Germinal center (tissue), 1 donor: ENCODE data around the gene ZFX.

Source experiments
- DNase-seq: peaks from one replicate; pipeline ENCODE4 v3.0.0; 2012; ENCODE audit warnings: mixed read lengths, low spot score

The ZFX gene

DNA sequence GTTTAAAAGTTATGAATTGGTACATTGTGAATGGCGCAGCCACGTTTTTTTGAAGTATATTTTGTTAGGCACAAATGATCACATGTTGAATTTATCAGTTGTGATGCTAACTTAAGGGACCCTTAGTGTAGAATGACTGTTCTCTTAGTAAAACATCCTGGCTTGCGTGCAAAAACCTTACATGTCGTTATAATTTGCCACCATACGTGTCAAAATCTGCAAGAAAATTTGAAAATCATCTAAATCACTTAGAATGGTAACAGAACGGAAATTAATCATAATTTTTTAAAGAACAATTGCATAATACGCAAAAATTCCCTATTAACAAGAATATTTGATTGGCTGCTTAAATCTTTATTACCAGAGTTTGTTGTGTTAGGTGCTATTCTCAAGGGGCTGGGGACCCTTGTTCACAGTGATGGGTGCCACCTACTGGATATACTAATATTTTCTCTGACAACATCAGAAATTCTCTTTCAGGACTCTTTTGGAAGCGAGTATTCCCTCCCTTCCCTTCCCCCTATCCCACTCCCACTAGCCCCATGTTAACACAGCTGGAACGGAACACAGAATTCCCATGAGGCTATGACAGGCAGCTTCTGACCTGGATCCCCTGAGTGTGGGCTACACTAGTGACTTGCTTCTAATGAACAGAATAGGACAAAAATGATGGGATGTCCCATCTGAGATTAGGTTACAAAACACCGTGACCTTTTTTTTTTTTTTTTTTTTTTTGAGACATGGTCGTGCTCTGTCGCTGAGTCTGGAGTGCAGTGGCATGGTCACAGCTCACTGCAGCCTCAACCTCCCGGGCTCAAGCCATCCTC, 92.5 kb downstream of the ZFX start:
- DNase-seq, result peak; percentile 34

DNA sequence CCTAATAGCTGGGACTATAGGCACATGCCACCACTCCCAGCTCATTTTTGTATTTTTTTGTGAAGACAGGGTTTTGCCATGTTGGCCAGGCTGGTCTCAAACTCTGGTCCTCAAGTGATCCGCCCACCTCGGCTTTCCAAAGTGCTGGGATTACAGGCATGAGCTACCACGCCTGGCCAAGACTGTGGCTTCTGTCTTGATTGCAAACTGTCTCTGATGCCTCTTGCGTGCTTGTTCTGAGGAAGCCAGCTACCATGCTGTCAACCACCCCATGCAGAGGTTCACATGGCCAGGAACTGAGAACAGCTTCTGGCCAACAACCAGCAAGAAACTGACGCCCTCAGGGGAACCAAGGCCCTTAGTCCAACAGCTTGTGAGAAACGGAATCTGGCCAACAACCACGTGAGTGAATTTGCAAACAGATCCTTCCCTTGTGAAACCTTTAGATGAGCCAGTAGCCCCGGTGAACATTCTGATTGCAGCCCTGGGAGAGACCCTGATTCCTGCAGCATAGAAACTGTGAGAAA, 93.2 kb downstream of the ZFX start:
- no peak for DNase-seq

DNA sequence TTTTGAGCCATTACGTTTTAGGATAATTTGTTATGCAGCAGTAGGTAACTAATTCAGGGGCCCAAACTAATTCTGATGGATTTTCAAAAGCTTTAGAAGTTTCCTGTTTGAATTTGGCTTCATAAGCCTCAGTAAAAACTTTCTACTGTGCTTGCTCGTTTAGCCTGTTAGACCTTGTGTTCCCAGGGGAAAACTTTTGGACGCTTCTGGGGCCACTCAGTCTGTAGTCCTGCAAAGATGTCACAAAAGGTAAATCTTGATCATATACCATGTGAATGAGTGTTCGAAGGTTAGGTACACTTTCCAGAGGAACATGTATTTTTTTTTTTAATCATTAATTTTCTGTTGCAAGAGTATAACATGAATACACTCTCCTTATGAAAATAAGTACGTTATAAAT, 93.7 kb downstream of the ZFX start:
- DNase-seq, result no peak

DNA sequence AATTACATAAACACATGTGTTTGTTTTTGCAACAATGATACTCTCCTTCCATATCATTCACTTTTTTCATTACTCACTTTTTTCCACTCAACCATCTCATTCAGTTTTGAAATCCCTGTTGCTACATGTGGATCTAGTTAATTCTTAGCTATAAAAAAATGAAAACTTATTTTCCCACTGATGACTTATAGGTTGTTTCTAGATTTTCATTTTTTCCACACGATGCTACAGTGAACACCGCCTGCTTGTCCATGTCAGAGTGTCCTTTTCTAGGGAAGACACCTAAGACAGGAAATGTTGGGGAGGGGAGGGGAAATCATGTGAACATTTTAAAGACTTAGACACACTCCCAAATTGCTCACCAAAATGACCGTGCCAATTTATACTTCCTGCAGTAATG, 94.2 kb downstream of the ZFX start:
- no peak for DNase-seq

DNA sequence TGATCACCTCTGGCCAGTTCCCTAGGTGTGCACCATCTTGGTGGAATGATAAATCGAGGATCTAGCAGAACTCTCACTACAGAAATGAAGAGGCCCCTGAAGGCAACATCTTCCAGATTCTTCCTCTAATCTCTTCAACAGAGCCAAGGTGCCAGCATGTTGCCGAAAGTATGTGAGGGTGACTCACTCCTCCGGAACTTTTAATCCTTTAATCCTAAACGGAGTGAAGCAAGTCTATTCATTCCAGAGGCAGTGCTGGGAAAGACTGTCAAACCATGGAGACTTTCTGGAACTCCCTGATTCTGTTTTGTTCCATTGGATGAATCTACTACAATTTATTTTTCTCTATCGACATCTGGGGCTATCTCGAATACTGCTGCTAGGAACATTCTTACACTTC, 95.7 kb downstream of the ZFX start:
- DNase-seq, result no peak

DNA sequence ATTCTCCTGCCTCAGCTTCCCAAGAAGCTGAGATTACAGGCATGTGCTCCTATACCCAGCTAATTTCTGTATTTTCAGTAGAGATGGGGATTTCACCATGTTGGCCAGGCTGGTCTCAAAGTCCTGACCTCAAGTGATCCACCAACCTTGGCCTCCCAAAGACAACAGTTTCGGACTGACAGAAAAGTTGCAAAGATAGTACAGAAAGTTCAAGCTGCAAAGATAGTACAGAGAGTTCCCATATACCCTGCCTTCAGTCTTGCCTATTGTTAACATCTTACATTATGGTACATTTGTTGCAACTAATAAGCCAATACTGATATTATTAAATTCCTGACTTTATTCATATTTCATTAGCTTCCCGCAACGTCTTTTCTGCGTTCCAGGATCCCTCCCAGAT, 98.5 kb downstream of the ZFX start:
- no peak for DNase-seq

DNA sequence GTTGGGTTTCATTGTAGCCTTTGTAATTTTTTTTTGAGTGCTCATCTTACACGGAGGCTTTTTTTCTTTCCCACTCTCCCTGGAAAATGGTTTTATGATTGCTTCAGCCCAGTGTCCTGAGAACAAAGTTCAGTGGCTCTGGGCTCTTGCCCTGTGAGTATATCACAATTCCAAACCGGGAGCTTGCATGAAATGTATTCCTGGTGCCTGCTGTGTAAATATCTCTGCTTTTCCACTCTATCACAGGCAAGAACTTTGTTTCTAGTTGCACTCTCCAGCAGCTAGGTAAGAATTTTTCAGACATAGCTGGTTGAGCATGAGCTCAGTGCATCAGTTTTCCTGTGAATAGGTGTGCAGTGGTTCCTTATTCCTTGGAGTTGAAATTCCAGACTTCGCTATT, 103.5 kb downstream of the ZFX start:
- DNase-seq, result no peak

DNA sequence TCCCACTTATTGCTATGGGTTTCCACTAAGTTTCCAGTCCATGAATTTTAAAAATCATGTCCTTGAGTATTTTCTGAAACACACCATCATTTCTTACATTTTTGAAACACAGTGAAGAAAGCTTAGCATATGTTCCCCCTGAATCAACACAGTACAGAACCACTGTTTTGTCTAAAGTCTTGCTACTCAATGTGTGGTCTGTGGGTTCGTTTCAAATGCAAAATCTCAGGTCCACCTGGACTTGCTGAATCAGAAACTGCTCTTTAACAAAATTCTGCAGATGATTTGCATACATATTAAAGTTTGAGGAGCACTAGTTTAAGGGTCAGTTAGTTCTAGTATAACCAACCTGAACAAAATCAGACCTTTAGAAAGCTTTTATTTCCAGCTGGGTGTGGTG, 103.9 kb downstream of the ZFX start:
- DNase-seq, result no peak

DNA sequence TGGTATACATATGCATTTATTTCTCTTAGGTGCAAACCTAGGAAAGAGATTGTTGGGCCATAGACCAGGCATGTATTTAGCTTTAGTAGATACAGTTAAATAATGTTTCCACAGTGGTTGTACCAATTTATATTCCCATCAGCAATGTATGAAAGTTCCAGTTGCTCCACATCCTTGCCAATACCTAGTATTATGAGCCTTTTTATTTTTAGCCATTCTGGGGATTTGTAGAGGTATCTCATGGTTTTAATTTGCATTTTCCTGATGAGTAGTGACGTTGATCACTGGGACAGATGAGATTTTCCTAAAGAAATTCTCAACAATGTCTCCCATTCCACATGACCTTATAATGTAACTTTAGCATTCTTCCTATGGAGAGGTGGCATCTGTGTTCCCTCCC, 107.5 kb downstream of the ZFX start:
- DNase-seq, result no peak

DNA sequence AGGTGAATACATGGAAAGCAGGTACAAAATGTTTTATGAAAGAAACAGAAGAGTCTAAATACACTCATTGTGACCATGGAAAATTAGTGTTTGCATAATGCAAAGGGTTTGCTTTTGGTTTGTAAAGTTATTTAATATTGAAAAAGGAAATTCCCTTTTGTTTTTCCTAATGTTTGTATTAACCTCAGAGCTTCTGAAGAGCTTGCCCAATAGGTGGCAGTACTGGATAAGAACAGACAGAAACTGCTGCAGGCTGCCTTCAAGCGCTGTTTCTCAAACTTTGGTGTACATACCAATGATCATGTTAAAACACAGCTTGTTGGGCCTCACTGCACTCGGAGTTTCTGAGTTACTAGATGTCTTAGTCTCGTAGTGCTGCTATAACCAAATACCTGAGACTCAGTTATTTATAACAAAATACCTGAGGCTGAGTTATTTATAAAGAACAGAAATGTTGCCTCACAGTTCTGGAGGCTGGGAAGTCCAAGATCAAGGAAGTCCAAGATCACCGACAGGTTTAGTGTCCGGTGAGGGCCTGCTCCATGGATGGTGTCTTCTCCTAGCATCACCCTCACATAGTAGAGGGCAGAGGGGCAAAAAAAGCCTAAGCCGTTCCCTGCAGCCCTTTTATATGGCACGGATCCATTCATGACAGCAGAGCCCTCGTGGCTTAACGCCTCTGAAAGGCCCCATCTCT, 110.2 kb downstream of the ZFX start:
- DNase-seq, result peak; percentile 12

DNA sequence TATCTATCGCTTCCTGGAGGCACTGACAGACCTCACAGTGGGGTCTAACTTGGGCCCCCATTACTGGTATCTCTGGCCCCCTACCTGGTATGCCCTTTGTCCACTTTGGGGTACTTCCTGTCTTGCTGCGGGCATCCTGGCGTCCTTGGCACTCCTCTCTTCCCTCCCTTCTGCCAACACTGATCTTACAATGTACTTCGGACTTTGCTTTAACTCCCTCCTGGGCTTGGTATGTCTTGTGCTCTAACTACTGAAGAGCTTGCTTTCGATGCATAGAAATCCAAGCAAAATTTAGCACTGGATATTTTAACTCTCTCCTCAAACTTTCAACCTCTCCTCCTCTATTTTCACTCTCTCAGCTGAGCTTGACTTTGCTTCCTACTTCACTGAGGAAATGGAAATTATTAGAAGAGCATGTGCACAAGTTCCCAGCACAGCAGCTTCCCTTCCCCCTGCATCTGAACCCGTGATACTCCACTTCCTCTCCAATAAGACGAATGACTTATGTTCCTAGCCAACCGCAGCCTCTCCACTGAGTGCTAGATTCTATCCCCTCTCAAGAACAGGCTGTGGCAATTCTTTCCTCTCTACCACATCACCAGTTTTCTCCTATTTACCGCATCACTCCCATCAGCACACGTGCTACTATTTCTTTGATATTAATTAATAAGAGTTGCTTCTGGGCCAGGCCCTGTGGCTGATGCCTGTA, 111.5 kb downstream of the ZFX start:
- DNase-seq, result no peak

DNA sequence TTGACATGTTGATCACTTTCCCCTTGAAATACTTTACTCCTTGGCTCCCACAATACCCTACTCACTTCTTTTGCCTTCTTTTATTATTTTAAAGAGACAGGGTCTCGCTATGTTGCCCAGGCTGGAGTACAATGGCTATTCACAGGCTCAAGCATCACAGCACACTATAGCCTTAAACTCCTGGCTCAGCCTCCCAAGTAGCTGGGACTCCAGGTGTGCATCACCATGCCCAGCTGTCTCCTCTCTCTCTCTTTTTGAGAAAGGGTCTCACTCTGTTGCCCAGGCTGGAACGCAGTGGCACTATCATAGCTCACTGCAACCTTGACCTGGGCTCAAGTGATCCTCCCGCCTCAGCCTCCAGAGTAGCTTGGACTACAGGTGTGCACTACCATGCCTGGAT, 112.8 kb downstream of the ZFX start:
- no peak for DNase-seq

DNA sequence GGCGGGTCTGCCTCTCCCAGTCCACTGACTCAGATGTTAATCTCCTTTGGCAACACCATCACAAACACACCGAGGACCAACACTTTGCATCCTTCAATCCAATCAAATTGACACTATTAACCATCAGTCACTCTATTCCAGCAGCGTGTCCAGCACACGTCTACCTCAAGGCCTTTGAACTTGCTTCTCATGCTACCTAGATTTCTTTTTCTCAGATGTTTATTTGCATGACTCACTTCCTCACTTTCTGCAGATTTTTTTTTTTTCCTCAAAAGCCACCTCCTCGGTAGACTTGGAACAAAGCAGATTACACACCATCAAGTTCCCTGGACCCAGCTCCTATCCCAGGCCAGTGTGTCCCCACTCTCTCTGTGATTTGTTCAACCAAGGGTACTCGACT, 114.9 kb downstream of the ZFX start:
- no peak for DNase-seq
